K562 (cell line): Measurements from ENCODE around the gene INTS1. TPM values are rescaled to one million over a fixed set of nuclear protein-coding genes. Genes with fewer than 3 reads are reported as not detected.

Experiments used
- ATAC-seq: fragments of 200-7000 bp; cut with Tn5 transposase; 3 replicates; pipeline ENCODE4 v1.9.1; 2020; ENCODE audit warnings: moderate library complexity
- BruUV-seq: library from RNA; stranded (reverse); fragments of 400-500 nt; replicated peaks from 2 replicates; lab custom pipeline; 2021; lab: Mats Ljungman, UMichigan
- CTCF ChIA-PET: fragments of 300-600 bp; formaldehyde crosslinking; extraction: SDS; loops from one replicate; lab custom pipeline; 2021; ENCODE audit warnings: low intra/inter-chr PET ratio; lab: Yijun Ruan, JAX
- POLR2A ChIA-PET: fragments of 300-600, 350-650 bp; sonication (Branson Sonifier 250); formaldehyde crosslinking; extraction: SDS; loops from one replicate; lab custom pipeline; 2021; ENCODE audit warnings: antibody characterized with exemption, inconsistent platforms; lab: Yijun Ruan, JAX
- DNase-seq, 4 experiments: peaks; one replicate each; pipeline versions ENCODE4 v3.0.0 to v3.0.0-alpha.2; 2011 to 2018; ENCODE audit warnings: low spot score in 3 of 4, mixed read lengths in 3 of 4; ENCODE audit errors: extremely low read depth in 1 of 4
- FAIRE-seq: peaks from 2 replicates; lab custom pipeline; 2011; peaks lifted over from hg19 to GRCh38; lab: Jason Lieb, UNC
- H2AFZ ChIP-seq: 2 replicates; pipeline ENCODE4 v1.6.0; 2011; ENCODE audit warnings: low read depth, low read length, control low read depth, inconsistent platforms
- H3K27ac ChIP-seq: fragments of 200-600 bp; 3 replicates; pipeline ENCODE4 v1.8.0; 2011; ENCODE audit warnings: low read depth, mild to moderate bottlenecking, control low read depth, inconsistent platforms, low read length, moderate library complexity, mixed read lengths; ENCODE audit errors: extremely low read depth
- H3K27me3 ChIP-seq, 2 experiments: fragments of 300-600 bp in 1 of 2; 2 replicates in 1 of 2; 3 replicates in 1 of 2; pipeline versions ENCODE4 v1.6.0 to v1.8.0; 2011; ENCODE audit warnings: inconsistent platforms in 2 of 2, low read length in 2 of 2, mild to moderate bottlenecking in 1 of 2, mixed read lengths in 1 of 2, moderate library complexity in 1 of 2; ENCODE audit not compliant: control insufficient read depth in 2 of 2, insufficient read depth in 2 of 2
- H3K36me3 ChIP-seq: fragments of 300-600 bp; 3 replicates; pipeline ENCODE4 v1.8.0; 2011; ENCODE audit warnings: mild to moderate bottlenecking, low read length, inconsistent platforms; ENCODE audit not compliant: control insufficient read depth, insufficient read depth
- H3K4me1 ChIP-seq, 2 experiments: fragments of 200-600 bp in 1 of 2; replicated peaks in 1 of 2; 2 replicates in 1 of 2; 3 replicates in 1 of 2; pipeline versions ENCODE4 v1.5.1 to v1.8.0; 2011; ENCODE audit warnings: inconsistent platforms in 2 of 2, low read length in 2 of 2, mild to moderate bottlenecking in 1 of 2, mixed read lengths in 1 of 2, moderate library complexity in 1 of 2; ENCODE audit not compliant: control insufficient read depth in 2 of 2, insufficient read depth in 2 of 2
- H3K4me2 ChIP-seq: 2 replicates; pipeline ENCODE4 v1.6.1; 2011; ENCODE audit warnings: low read length, control low read depth, inconsistent platforms, mixed read lengths; ENCODE audit not compliant: insufficient read depth
- H3K4me3 ChIP-seq: fragments of 200-600 bp; sonication (generic), shearing (Covaris generic); 2 replicates; pipeline ENCODE4 v1.5.1; 2016; ENCODE audit warnings: control low read depth, inconsistent platforms
- H3K79me2 ChIP-seq: fragments of 200-600 bp; 3 replicates; pipeline ENCODE4 v1.8.0; 2011; ENCODE audit warnings: low read length, inconsistent platforms; ENCODE audit not compliant: control insufficient read depth, insufficient read depth
- H3K9ac ChIP-seq, 2 experiments: 2 replicates each; pipeline versions ENCODE4 v1.6.0 to v1.6.1; 2011; ENCODE audit warnings: low read depth in 2 of 2, low read length in 2 of 2, control low read depth in 1 of 2, inconsistent platforms in 1 of 2, mild to moderate bottlenecking in 1 of 2, mixed read lengths in 1 of 2; ENCODE audit not compliant: insufficient read depth in 1 of 2
- H3K9me1 ChIP-seq: one replicate; pipeline ENCODE4 v1.6.0; 2011; ENCODE audit warnings: inconsistent platforms, mild to moderate bottlenecking, low read length, moderate library complexity; ENCODE audit not compliant: control insufficient read depth, insufficient read depth
- H3K9me3 ChIP-seq: replicated peaks from 2 replicates; pipeline ENCODE4 v1.5.1; 2011; ENCODE audit warnings: low read depth, low read length, inconsistent platforms; ENCODE audit not compliant: control insufficient read depth, insufficient read depth
- H4K20me1 ChIP-seq: replicated peaks from 2 replicates; pipeline ENCODE4 v1.6.1; 2011; ENCODE audit warnings: low read length, inconsistent platforms, mixed read lengths; ENCODE audit not compliant: control insufficient read depth, insufficient read depth
- KDM1A ChIP-seq, 2 experiments: fragments of 450-650 bp; IDR thresholded peaks; 2 replicates each; pipeline ENCODE4 v1.6.1; 2016; ENCODE audit warnings: mild to moderate bottlenecking in 2 of 2
- NCOR1 ChIP-seq: fragments of 450-650 bp; IDR thresholded peaks from 2 replicates; pipeline ENCODE4 v1.6.1; 2016; ENCODE audit warnings: mild to moderate bottlenecking, moderate library complexity
- WGBS: fragments of 100-300 bp; shearing (Covaris generic); methylation state at CpG from one replicate; pipeline ENCODE4 v1.1.6; 2016; ENCODE audit warnings: low coverage, mixed read lengths; ENCODE audit not compliant: insufficient coverage; ENCODE audit errors: missing lambda C conversion rate; 5-methylcytosine and 5-hydroxymethylcytosine counted together
- in situ Hi-C: fragments of 300-500 bp; cut with MboI; formaldehyde crosslinking; loops from 4 replicates; pipeline ENCODE4 v1.15.0; 2018; ENCODE audit warnings: inconsistent platforms, mixed read lengths
- intact Hi-C: fragments of 100-400 bp; cut with micrococcal nuclease; formaldehyde crosslinking; loops from 2 replicates; pipeline ENCODE4 v1.14.2; 2022
- polyA plus RNA-seq, 8 experiments: library from polyadenylated mRNA; depleted of rRNA in 4 of 8; stranded (reverse) in 5 of 8; unstranded in 3 of 8; fragments of >200 nt; fragmentation: Nextera tagmentation in 2 of 8; fragmentation: Illumina TruSeq in 1 of 8; extraction: Ambion mirVana in 2 of 8; extraction: Trizol in 1 of 8; gene quantifications; 2 replicates each; pipeline versions ENCODE4 v1.2.1 to v1.2.3, GENCODE V29; 2011 to 2014; ENCODE audit warnings: inconsistent platforms in 1 of 8, missing spikeins in 1 of 8
- total RNA-seq, 7 experiments: library from RNA; depleted of rRNA in 6 of 7; stranded (reverse); fragments of >200 nt in 6 of 7; fragmentation: Illumina TruSeq in 2 of 7; extraction: Trizol in 2 of 7; gene quantifications; 2 replicates each; pipeline versions ENCODE4 v1.2.1 to v1.2.3, GENCODE V29; 2011 to 2021; ENCODE audit warnings: low replicate concordance in 1 of 7
- TF ChIP-seq, protein P1 (sequence below): sonication (generic); formaldehyde crosslinking; IDR thresholded peaks from 2 replicates; pipeline ENCODE4 v1.9.0; 2022; ENCODE audit warnings: mild to moderate bottlenecking, missing genetic modification reagents
- TF ChIP-seq, protein P2 (sequence below): sonication (generic); formaldehyde crosslinking; IDR thresholded peaks from 2 replicates; pipeline ENCODE4 v1.9.0; 2022; ENCODE audit warnings: mild to moderate bottlenecking, missing genetic modification reagents

INTS1 gene
- total and polyA plus RNA-seq, 9 of the 15 experiments (the other 6 are each of a cell fraction or from before 2014, with no cell fraction given): 0.34 to 119 (median 18.5) TPM

- H3K4me1 ChIP-seq: peaks cover 0 to 76% of the 10 kb centered on the region in 2 experiments; a peak in 3 of 5 replicates
- no peak for ATAC-seq
- H3K27ac ChIP-seq: no peak overlapping the region
- TF ChIP-seq, protein P1, sequence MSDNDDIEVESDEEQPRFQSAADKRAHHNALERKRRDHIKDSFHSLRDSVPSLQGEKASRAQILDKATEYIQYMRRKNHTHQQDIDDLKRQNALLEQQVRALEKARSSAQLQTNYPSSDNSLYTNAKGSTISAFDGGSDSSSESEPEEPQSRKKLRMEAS: peak; percentile 47; the same call in 1 of the 2 replicates
- TF ChIP-seq NCOR1: no peak
- TF ChIP-seq, protein P2, sequence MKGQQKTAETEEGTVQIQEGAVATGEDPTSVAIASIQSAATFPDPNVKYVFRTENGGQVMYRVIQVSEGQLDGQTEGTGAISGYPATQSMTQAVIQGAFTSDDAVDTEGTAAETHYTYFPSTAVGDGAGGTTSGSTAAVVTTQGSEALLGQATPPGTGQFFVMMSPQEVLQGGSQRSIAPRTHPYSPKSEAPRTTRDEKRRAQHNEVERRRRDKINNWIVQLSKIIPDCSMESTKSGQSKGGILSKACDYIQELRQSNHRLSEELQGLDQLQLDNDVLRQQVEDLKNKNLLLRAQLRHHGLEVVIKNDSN (CRISPR knock-in tag): peak; percentile 45; the same call in 1 of the 2 replicates
- TF ChIP-seq KDM1A (IDR thresholded peaks at IDR 0.05): peak in 1 of 2 experiments; percentile 85; a peak in 1 of 4 replicates
- no peaks in the 10 kb centered on the region for H4K20me1 ChIP-seq
- H3K4me3 ChIP-seq: no peak overlapping the region
- H3K4me2 ChIP-seq: no peak overlapping the region
- BruUV-seq: no TSS peak
- intact Hi-C loops: no loop called here
- 28% methylated on average over 9 of the region's 14 CpGs for whole genome bisulfite sequencing
- FAIRE-seq: peak; percentile 57
- no peak for DNase-seq
- ChIA-PET CTCF (interaction anchor here (0.6 to 3.1 kb wide), 2 partner anchors 42 to 45 kb away, joined by 5 to 33 read pairs; partner anchors contain the start of gene INTS1), POLR2A (interaction anchor here (1.1 to 1.8 kb wide), 2 partner anchors 12 to 17 kb away, joined by 3 to 6 read pairs; no protein-coding TSS in a partner anchor)
- no peaks in the 10 kb centered on the region for H3K36me3 ChIP-seq
- H3K79me2 ChIP-seq: no peaks in the 10 kb centered on the region
- in situ Hi-C loops: no loop called here
- peak overlapping the region in 1 of 2 experiments; percentile 68; a peak in 2 of 4 replicates for H3K9ac ChIP-seq
- no peak overlapping the region for H2AFZ ChIP-seq
- H3K9me1 ChIP-seq: no peaks in the 10 kb centered on the region
- H3K9me3 ChIP-seq: no peaks in the 10 kb centered on the region
- H3K27me3 ChIP-seq: peaks cover 0 to 18% of the 10 kb centered on the region in 2 experiments; a peak in 2 of 5 replicates
These were observed 44.8 kb upstream of the INTS1 start for GRCh38 chr7:1548944-1549343.
